DND-41 (cell line): ENCODE measurements around the gene WDR43.

Experiments used
- ATAC-seq: fragments of 200-7000 bp; cut with Tn5 transposase; 3 replicates; pipeline ENCODE4 v1.9.1; 2021; ENCODE audit warnings: low read depth; ENCODE audit not compliant: insufficient read depth
- DNase-seq: peaks from one replicate; pipeline ENCODE4 v3.0.0-alpha.2; 2020
- H2AFZ ChIP-seq: 2 replicates; pipeline ENCODE4 v1.6.0; 2012; ENCODE audit warnings: low read depth, low read length
- H3K27ac ChIP-seq: 2 replicates; pipeline ENCODE4 v1.5.1; 2012; ENCODE audit warnings: low read length, inconsistent platforms
- H3K27me3 ChIP-seq: fragments of 200-600 bp; sonication (generic); 2 replicates; pipeline ENCODE4 v1.6.0; 2012; ENCODE audit warnings: low read length, mild to moderate bottlenecking, inconsistent platforms; ENCODE audit not compliant: insufficient read depth, poor library complexity
- H3K36me3 ChIP-seq: 2 replicates; pipeline ENCODE4 v1.5.1; 2012; ENCODE audit warnings: low read length, inconsistent platforms; ENCODE audit not compliant: insufficient read depth
- H3K4me1 ChIP-seq: 2 replicates; pipeline ENCODE4 v1.5.1; 2012; ENCODE audit warnings: mild to moderate bottlenecking, low read length; ENCODE audit not compliant: insufficient read depth
- H3K4me2 ChIP-seq: 2 replicates; pipeline ENCODE4 v1.6.0; 2012; ENCODE audit warnings: mild to moderate bottlenecking, moderate library complexity, low read length, inconsistent platforms; ENCODE audit not compliant: insufficient read depth
- H3K4me3 ChIP-seq, 2 experiments: fragments of 200-600 bp in 1 of 2; shearing (Covaris generic) in 1 of 2; 2 replicates each; pipeline ENCODE4 v1.5.1; 2012 to 2016; ENCODE audit warnings: inconsistent platforms in 2 of 2, low read length in 2 of 2, mild to moderate bottlenecking in 2 of 2, low read depth in 1 of 2, moderate library complexity in 1 of 2
- H3K79me2 ChIP-seq: 2 replicates; pipeline ENCODE4 v1.6.0; 2012; ENCODE audit warnings: low read length, inconsistent platforms; ENCODE audit not compliant: insufficient read depth
- H3K9ac ChIP-seq: 2 replicates; pipeline ENCODE4 v1.6.0; 2012; ENCODE audit warnings: low read depth, mild to moderate bottlenecking, inconsistent platforms, low read length, moderate library complexity
- H3K9me3 ChIP-seq: 2 replicates; pipeline ENCODE4 v1.5.1; 2012; ENCODE audit warnings: low read length, moderate library complexity, mild to moderate bottlenecking, inconsistent platforms; ENCODE audit not compliant: insufficient read depth, severe bottlenecking
- H4K20me1 ChIP-seq: 2 replicates; pipeline ENCODE4 v1.6.0; 2012; ENCODE audit warnings: low read length; ENCODE audit not compliant: insufficient read depth
- CTCF ChIP-seq: IDR thresholded peaks from 2 replicates; pipeline ENCODE4 v1.5.1; 2012; ENCODE audit warnings: borderline replicate concordance, low read length, moderate library complexity, mild to moderate bottlenecking; ENCODE audit not compliant: poor library complexity, severe bottlenecking; ENCODE audit errors: extremely low read depth
- EZH2 ChIP-seq: IDR thresholded peaks from 3 replicates; pipeline ENCODE4 v1.6.1; 2012; ENCODE audit warnings: borderline replicate concordance, low read depth, mild to moderate bottlenecking, moderate library complexity, low read length, inconsistent platforms; ENCODE audit not compliant: severe bottlenecking

Gene WDR43

GRCh38 chr2:28948160-28948559 lies 53.7 kb downstream of the WDR43 start:
- TF ChIP-seq EZH2 (no peak), CTCF (no peak)
- H3K9ac ChIP-seq = no peak overlapping the region
- H3K27ac ChIP-seq = no peak overlapping the region
- no peak for DNase-seq
- H4K20me1 ChIP-seq = peaks cover 14% of the 10 kb centered on the region; the same call in 1 of the 2 replicates
- peaks cover 58% of the 10 kb centered on the region for H3K36me3 ChIP-seq
- no peak for ATAC-seq
- no peaks in the 10 kb centered on the region for H3K9me3 ChIP-seq
- no peaks in the 10 kb centered on the region for H3K27me3 ChIP-seq
- H2AFZ ChIP-seq = no peak overlapping the region
- H3K79me2 ChIP-seq = no peaks in the 10 kb centered on the region
- H3K4me3 ChIP-seq = no peak overlapping the region
- no peaks in the 10 kb centered on the region for H3K4me1 ChIP-seq
- no peak overlapping the region for H3K4me2 ChIP-seq

GRCh38 chr2:28949190-28949589 lies 54.7 kb downstream of the WDR43 start:
- TF ChIP-seq EZH2 (no peak), CTCF (no peak)
- H3K36me3 ChIP-seq = peaks cover 48% of the 10 kb centered on the region

GRCh38 chr2:28949617-28950305 lies 55.3 kb downstream of the WDR43 start:
- DNase-seq (no peak), ATAC-seq (peak; percentile 42; the same call in 2 of the 3 replicates)
- H2AFZ ChIP-seq = no peak overlapping the region
- H4K20me1 ChIP-seq = peaks cover 14% of the 10 kb centered on the region; the same call in 1 of the 2 replicates
- H3K27ac ChIP-seq = no peak overlapping the region
- no peaks in the 10 kb centered on the region for H3K9me3 ChIP-seq
- H3K27me3 ChIP-seq = no peaks in the 10 kb centered on the region
- no peak overlapping the region for H3K9ac ChIP-seq
- H3K4me3 ChIP-seq = no peak overlapping the region
- H3K79me2 ChIP-seq = no peaks in the 10 kb centered on the region
- H3K4me1 ChIP-seq = no peaks in the 10 kb centered on the region
- no peak for TF ChIP-seq EZH2
- TF ChIP-seq CTCF = no peak
- H3K36me3 ChIP-seq = peaks cover 42% of the 10 kb centered on the region
- H3K4me2 ChIP-seq = no peak overlapping the region

More at GRCh38 chr2:28949190-28949589, 54.7 kb downstream of the WDR43 start:
- DNase-seq (no peak), ATAC-seq (no peak; the same call in 2 of the 3 replicates)
- Histone ChIP-seq H3K4me3 (no peak overlapping the region), H3K4me1 (no peaks in the 10 kb centered on the region), H3K9me3 (no peaks in the 10 kb centered on the region), H3K9ac (no peak overlapping the region), H4K20me1 (peaks cover 14% of the 10 kb centered on the region; the same call in 1 of the 2 replicates), H2AFZ (no peak overlapping the region), H3K79me2 (no peaks in the 10 kb centered on the region), H3K27me3 (no peaks in the 10 kb centered on the region), H3K27ac (no peak overlapping the region), H3K4me2 (no peak overlapping the region)
